Mesothelial cell of epicardium (in vitro differentiated cells): ENCODE measurements around the gene WWOX. TPM values are rescaled to one million over a fixed set of nuclear protein-coding genes. Genes with fewer than 3 reads are reported as not detected.

Source experiments
- DNase-seq, 2 experiments: peaks; one replicate each; pipeline ENCODE4 v3.0.0; 2021; ENCODE audit warnings: low spot score in 2 of 2; ENCODE audit not compliant: unreplicated experiment in 2 of 2
- H3K27ac Mint-ChIP-seq: 2 replicates; pipeline ENCODE4 v1.8.0; 2021; ENCODE audit warnings: mixed read lengths
- H3K27me3 Mint-ChIP-seq: 2 replicates; pipeline ENCODE4 v1.8.0; 2021; ENCODE audit warnings: low read depth, mixed read lengths
- H3K36me3 Mint-ChIP-seq: 2 replicates; pipeline ENCODE4 v1.8.0; 2021; ENCODE audit warnings: mixed read lengths
- H3K4me1 Mint-ChIP-seq: 2 replicates; pipeline ENCODE4 v1.8.0; 2021; ENCODE audit warnings: mixed read lengths
- H3K4me3 Mint-ChIP-seq: 2 replicates; pipeline ENCODE4 v1.8.0; 2021; ENCODE audit warnings: mild to moderate bottlenecking, moderate library complexity, mixed read lengths
- H3K9me3 Mint-ChIP-seq: 2 replicates; pipeline ENCODE4 v1.8.0; 2021; ENCODE audit warnings: mixed read lengths
- CTCF ChIP-seq: fragments of 200-600 bp; sonication (generic); IDR thresholded peaks from one replicate; pipeline ENCODE4 v1.5.0; 2021; ENCODE audit warnings: antibody characterized with exemption; ENCODE audit not compliant: unreplicated experiment
- total RNA-seq: library from RNA; stranded (reverse); gene quantifications from 3 replicates; pipeline ENCODE4 v1.2.1, GENCODE V29; 2021

The WWOX gene
- total RNA-seq, 1 donor from 2014 or later: 29.7 TPM

- no peaks in the 10 kb centered on the region for H3K36me3 Mint-ChIP-seq
- H3K27me3 Mint-ChIP-seq: no peaks in the 10 kb centered on the region
- TF ChIP-seq CTCF: no peak
- DNase-seq: no peak
- H3K9me3 Mint-ChIP-seq: no peaks in the 10 kb centered on the region
- H3K4me1 Mint-ChIP-seq: no peaks in the 10 kb centered on the region
- H3K4me3 Mint-ChIP-seq: no peak overlapping the region
- H3K27ac Mint-ChIP-seq: no peak overlapping the region
Observed at GRCh38 chr16:79042141-79042540, 942.7 kb downstream of the WWOX start.

DNA sequence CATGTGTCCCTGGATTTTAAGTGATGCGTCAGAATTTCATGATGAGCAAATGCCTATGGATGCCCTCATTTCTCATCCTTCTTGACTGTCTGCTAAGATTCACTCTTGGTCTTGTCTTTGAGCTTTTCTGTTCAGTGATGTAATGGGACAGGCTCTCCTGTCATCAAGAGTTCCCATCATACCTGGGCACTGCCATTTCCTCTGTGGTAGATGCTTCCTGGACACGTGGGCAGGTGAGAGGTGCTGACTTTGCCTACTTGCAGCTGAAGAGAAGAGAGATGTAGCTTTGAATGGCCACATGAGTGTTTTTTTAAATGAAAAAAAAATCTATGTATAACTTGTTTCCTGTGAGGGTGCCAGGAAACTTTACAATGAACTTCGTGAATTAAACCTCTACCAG lies 943.4 kb downstream of the WWOX start:
- Mint-ChIP-seq H3K27me3 (no peaks in the 10 kb centered on the region), H3K9me3 (no peaks in the 10 kb centered on the region), H3K36me3 (no peaks in the 10 kb centered on the region), H3K4me1 (no peaks in the 10 kb centered on the region), H3K4me3 (no peak overlapping the region), H3K27ac (no peak overlapping the region)
- no peak for DNase-seq
- TF ChIP-seq CTCF: no peak

- Mint-ChIP-seq H3K27me3 (no peaks in the 10 kb centered on the region), H3K4me3 (no peak overlapping the region), H3K4me1 (peaks cover 6% of the 10 kb centered on the region), H3K27ac (no peak overlapping the region), H3K9me3 (no peaks in the 10 kb centered on the region), H3K36me3 (no peaks in the 10 kb centered on the region)
- DNase-seq: no peak
- TF ChIP-seq CTCF: no peak
Observed at GRCh38 chr16:79045191-79045590, 945.7 kb downstream of the WWOX start.

DNA sequence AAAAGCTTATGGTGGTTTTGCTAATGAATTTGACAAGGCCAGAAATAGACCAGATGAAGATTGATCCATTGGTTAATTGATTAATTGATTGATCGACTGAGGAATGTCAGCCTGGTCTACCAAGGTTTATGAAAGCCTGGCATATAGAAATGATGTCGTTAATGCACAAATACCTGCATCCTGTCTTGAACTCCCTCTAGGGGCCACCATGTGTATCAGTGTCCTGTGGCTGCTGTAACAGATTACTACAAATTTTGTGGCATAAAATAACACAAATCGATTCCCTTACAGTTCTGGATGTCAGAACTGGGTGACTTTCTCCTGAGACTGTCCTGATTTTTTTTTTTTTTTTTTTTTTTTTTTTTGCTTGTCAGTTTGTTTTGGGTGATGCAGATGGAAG lies 947.9 kb downstream of the WWOX start:
- TF ChIP-seq CTCF: peak; percentile 39
- Mint-ChIP-seq H3K36me3 (no peaks in the 10 kb centered on the region), H3K4me3 (no peak overlapping the region), H3K4me1 (peaks cover 12% of the 10 kb centered on the region), H3K9me3 (no peaks in the 10 kb centered on the region), H3K27ac (no peak overlapping the region), H3K27me3 (no peaks in the 10 kb centered on the region)
- DNase-seq: no peak

DNA sequence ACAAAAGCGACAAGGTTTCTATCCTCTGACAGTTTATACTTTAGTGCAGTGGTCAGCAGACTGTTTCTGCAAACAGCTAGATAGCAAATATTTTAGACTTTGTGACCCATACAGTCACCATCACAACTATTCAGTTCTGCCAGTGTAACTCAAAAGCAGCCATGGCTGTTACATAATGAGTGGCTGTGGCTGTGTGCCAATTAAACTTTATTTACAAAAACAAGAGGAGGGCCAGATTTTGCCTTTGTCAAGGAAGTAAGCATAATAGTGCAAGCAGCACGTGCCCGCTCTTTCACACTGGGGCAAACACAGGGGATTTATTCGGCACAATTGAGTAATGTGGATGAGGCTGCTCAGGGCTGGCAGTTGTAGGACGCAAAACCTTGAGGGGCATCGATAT lies 949.6 kb downstream of the WWOX start:
- H3K4me1 Mint-ChIP-seq: peaks cover 16% of the 10 kb centered on the region
- H3K4me3 Mint-ChIP-seq: no peak overlapping the region
- no peaks in the 10 kb centered on the region for H3K36me3 Mint-ChIP-seq
- TF ChIP-seq CTCF: no peak
- H3K27me3 Mint-ChIP-seq: no peaks in the 10 kb centered on the region
- no peaks in the 10 kb centered on the region for H3K9me3 Mint-ChIP-seq
- no peak overlapping the region for H3K27ac Mint-ChIP-seq
- no peak for DNase-seq

DNA sequence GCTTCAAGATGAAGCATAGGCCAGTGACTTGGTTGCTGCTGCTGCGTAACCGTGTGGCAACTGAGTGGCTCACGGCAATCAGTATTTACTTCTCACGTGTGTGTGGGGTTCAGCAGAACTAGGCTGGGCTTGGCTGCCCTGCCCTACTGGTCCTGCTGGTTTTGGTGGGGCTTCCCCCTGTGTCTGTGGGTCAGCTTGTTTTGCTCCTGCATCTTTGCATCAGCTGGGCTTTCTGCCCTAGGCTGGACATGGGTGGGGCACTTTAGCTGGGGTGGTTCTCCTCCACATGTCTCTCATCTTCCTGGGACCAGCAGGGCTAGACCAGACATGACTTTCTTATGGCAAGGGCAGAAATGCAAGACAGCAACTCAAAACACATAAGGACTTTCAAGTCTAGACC lies 950.6 kb downstream of the WWOX start:
- Mint-ChIP-seq H3K27ac (no peak overlapping the region), H3K9me3 (no peaks in the 10 kb centered on the region), H3K4me3 (no peak overlapping the region), H3K36me3 (no peaks in the 10 kb centered on the region), H3K27me3 (no peaks in the 10 kb centered on the region), H3K4me1 (peaks cover 25% of the 10 kb centered on the region)
- TF ChIP-seq CTCF: no peak
- DNase-seq: no peak
